NCI-H748 treated with DMSO at 0.1 percent for 48 hours (cell line): Measurements from ENCODE around the gene FXR2.
"Not testable (repeated sequence)": the region's sequence is repeated elsewhere in the genome, so short reads cannot be mapped to it uniquely, and the experiment has no call there.

Experiments
- DNase-seq: peaks from one replicate; lab custom pipeline; 2025; lab: John Stamatoyannopoulos, UW

The FXR2 gene

DNA sequence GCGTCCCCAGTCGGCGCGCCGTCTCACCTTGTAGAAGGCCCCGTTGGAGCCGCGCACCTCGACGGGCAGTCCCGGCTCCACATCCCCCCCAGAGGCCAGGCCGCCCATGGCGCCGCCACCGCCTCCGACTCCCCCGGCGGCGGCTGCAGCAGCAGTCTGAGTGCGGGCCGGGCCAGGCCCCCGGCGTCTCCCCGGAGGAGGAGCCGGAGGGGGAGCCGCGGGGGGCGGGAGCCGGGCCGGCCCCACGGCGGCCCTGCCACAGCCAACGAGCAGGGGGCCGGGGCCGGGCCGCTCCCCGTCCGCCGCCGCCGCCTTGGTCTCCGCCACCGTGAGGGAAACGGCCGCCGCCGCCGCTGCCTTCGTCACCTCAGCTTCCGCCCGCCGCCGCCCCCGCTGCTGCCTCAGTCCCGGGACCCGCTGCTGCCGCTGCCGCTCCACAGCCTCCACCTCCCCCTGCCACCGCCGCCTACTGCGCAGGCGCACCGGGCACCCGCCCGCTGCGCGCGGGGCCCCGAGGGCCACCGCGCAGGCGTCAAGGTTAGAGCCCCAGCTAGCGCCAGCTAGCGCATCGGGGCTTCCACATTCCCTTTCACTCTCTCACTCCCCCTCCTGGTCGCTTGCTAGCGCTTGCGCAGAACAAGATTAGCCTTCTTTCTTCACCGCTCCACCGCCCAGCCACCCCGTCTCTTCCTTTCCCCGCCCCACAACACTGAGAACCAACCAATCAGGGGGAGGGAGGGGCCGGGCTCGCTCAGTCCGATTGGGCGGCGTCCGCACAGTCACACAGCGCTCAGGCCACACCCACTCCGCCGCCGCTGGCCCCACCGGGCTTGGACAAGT lies at the start of gene FXR2:
Gene FXR2, minus strand, starts transcription at position 473 of the 840 bp plus-strand sequence. Its CDS starts 365 bp downstream, at position 108.
- DNase-seq = peak; percentile 100

DNA sequence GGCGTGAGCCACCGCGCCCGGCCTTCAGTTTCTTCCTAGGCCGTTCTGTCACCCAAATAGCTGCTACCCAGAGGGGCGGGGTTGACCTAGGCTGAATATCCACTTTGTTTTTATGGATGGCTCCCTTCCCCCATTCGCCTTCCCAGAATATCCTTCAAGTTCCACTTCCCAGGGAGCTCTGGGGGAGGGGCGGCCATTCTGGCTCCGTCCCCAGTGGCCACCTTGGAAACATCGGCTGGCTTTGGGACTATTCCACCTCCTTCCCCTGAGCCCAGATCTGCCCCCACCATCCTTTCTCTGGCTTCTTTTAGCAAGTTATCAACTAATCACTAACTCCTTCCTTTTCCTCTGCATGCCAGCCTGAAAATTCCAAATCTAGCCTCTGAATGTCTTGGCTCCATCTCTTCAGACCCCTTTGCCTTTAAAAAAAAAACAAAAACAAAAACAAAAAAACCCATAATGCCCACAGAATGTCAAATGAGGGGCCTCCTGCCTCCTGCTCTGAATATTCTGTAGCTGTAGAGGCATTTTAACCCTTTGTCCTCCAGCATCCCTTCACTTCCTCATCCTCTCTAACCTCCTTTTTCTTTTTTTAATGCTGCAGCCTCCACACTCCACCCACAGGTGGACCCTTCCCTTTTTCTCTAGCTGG lies 42.4 kb upstream of the FXR2 start:
- DNase-seq = no peak

DNA sequence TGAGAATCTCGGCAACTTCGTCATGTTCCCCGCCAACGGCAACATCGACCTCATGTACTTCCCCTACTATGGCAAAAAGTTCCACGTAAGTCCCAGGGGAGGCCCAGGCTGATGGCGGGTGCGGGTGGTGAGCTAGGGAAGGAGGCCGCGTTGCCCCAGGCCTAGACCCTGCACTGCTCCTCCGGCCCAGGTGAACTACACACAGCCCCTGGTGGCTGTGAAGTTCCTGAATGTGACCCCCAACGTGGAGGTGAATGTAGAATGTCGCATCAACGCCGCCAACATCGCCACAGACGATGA lies 40.8 kb upstream of the FXR2 start:
- DNase-seq = no peak

DNA sequence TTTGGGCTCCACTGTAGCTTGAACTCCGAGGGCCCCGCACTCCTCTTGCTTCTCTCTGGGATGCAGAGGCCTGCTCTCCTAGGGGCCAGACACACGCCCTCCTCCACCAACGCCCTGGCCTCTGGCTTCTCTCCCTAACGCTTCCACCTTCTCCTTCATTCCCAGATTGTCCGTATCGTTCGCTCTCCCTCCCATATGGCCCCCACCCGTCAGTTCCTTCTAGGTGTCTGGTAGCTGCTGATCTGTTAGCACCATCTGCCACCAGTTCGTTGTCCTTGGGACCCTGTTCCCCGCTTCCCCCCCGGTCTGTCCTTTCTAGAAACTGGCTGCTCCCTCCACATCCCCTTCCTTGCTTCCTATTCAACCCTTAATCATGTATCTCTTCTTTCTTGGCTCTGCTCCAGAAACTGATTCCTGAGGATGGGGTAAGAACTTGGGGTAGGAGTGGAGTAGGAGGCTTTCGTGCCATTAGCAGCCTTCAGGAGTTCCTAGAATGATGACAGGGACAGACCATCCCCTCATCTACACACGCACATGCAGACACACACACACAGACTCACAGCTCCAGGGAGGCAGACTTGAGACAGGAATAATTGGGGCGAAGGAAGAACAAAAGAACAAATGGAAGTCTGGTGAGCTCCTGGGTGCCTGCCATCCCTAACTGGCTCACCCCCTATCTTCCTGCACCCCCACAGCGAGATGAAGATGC lies 40.3 kb upstream of the FXR2 start:
- no peak for DNase-seq

DNA sequence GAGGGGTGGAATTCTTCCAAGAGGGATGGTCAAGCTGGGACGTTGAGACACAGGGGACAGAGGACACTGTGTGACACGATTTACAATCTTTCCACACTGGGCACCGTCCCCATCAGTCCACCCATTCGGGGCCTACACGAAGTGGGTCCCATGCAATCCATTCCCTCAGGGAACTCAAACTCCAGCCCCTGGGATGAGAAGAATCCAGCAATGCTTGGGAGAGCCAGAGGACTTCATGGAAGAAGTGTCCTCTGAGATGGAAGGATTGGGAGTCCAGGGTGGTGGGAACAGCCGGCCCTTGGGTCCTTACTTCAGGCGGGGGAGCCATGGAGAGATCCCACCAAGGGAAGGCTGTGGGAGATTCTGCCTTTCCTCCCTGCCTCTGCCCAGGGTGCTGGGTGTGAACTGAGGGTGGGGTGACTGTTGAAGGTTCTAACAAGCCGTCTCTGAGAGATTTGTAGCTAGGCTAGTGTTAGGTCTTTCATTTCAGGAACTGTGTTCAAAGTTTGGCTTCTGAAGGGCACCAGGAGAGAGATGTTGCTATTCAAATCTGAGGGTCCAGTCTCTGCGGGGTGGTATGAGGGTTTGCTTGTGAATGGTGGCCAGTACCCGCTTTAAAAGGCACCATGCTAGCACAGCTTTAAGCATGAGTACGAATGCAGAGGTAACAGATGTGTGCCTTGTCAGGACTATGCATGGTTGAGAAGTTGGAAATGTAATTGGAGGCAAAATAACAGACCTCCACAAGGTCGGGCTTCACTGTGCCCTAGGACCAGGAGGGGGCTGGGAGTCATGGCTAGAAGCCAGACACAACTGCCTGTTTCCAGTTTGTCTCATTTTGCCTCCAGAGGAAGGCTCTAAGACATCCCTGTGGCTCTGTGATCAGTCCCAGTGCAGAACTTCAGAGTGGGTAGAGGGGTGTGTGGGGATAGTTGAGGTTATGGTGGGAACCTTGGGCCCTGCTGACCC lies 38.0 kb upstream of the FXR2 start:
- DNase-seq = no peak

DNA sequence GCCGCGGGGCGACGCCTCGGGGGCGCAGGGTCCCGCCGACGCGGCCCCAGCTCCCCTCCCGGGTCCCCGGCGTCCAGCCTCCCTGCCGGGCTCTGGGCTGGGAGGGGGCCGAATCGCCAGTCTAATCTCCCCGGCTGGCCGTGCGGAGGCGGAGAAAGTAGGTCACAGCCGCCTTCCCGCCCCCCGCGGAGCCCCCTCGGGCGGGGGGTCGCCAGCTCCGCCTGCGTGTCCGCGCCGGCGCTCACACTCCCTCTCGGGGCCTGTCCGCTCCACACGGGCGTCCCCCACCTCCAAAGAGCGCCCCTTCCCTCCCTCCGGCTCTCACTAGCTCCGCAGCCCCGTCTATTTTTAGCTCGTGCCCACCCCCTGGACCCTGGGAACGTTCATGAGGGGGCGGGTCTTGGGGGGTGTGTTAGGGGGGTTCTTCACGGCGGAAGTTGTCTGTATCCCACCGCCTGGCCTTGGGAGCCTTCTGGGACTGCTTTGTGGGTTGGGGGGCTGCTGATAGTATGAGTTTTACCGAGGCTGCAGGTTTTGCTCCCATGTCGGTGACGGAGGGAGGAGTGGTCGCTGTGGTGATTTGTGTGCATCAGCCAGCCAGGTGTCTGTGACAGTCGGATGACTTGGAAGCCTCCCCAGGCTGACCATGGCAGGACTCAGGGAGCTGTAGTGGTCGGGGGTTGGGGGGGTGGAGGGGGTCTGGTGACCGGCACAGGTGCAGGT lies 37.1 kb upstream of the FXR2 start:
- DNase-seq = no peak

DNA sequence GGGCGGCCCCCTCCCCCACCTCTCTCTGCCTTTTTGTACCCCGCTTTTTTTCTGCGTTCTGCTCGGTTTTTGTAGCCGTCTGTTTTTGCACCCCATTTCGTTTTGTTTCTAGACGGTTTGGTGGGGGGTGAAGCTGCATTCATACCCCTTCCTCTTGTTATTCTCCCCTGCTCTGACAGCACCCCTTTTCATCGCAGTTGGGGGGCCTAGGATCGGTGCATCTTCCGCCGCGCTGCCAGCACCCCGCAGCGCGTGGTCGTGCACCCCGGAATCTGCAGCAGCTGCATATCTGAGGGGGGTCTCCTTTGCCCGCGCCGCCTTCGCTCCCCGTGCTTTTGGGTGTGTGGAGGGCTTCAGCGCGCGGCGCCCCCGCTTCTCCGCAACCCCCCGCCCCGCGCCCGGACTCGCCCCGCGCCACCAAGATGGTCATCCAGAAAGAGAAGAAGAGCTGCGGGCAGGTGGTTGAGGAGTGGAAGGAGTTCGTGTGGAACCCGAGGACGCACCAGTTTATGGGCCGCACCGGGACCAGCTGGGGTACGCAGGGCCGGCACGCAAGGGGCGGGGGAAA lies 36.5 kb upstream of the FXR2 start:
- DNase-seq = no peak

DNA sequence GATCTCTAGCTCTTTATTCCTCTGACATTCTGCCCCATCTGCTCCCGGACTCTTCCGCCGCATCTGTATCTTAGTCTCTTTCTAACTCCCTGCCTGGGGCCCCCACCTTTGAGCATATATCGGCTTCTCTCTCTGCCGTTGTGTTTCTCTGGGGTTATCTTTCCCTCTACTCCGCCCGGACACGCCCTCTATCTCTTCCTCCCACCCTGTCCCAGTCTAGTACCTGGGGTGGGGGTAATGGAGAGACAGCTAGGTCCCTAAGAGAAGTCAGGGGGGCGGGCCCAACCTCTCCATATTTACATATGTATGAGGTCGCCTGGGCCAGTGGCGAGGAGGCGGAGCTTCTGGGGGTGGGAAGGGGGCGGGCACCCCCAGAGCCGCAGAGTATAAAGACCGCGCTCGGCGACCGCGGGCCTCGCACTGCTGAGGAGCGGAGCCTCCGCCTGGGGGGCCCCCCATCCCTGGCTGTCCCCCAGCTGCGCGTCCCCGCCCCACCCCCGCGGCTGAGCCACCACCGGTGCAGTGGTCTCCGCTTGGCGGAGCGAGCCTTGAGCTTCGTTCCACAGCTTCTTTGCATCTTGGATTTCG lies 35.9 kb upstream of the FXR2 start, which contains the start of gene ATP1B2:
Gene ATP1B2, plus strand, starts transcription at position 418 of the 588 bp plus-strand sequence. CDS start 593 bp downstream, outside the sequence.
- DNase-seq = peak; percentile 86

DNA sequence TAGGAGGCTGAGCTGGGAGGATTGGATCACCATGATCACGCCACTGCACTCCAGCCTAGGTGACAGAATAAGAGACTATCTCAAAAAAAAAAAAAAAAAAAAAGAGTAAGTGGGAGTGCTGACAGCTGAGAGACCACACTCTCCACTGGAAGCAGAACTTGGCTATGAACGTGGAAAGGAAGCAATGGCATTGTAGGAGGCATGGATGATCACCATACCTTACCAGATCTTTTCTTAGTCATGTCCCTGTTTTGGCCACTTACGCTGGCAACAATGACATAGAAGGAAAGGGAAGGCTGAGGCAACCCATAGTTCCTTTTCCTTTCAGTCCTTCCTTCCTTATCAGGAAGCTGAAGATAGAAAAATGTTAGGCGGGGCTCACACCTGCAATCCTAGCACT lies 32.3 kb upstream of the FXR2 start:
- DNase-seq = no peak

DNA sequence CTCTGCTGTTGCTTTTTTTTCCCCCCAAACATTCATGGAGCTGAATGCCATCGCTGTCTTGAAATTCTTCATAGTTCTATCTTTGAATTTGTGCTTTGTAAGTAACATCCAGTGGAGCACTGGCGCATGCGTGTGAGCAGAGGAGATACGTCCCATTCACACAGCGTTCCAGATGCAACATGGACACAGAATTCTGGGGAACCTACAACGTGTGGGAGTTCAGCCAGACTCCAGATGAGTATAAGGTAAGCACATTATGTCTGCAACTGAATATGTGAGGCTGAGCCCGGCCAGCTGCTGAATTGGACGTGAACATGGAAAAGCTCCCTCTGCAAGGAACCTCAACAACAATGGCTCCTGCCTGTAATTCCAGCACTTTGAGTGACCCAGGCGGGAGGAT lies 31.8 kb upstream of the FXR2 start:
- no peak for DNase-seq

DNA sequence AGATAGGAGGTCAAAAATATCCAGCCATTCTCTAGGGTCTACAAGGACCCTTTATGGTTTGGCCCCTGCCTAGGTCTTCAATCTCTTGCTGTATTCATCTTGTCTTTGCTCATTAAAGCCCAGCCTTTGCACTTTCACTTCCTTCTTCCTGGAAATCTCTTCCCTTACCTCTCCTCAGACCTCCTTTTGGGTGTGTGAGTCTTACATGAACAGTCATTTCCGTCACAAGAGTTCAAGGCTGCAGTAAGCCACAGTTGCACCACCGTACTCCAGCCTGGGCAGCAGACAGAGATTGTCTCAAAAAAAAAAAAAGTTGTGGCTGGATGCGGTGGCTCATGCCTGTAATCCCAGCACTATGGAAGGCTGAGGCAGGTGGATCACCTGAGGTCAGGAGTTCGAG lies 30.1 kb upstream of the FXR2 start:
- no peak for DNase-seq

DNA sequence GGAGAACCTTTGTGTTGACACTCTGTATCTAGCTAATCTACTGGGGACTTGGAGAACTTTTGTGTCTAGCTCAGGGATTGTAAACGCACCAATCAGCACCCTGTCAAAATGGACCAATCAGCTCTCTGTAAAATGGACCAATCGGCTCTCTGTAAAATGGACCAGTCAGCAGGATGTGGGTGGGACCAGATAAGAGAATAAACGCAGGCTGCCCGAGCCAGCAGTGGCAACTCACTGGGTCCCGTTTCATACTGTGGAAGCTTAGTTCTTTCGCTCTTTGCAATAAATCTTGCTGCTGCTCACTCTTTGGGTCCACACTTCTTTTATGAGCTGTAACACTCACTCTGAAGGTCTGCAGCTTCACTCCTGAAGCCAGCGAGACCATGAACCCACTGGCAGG lies 26.9 kb upstream of the FXR2 start:
- not testable (repeated sequence) for DNase-seq

DNA sequence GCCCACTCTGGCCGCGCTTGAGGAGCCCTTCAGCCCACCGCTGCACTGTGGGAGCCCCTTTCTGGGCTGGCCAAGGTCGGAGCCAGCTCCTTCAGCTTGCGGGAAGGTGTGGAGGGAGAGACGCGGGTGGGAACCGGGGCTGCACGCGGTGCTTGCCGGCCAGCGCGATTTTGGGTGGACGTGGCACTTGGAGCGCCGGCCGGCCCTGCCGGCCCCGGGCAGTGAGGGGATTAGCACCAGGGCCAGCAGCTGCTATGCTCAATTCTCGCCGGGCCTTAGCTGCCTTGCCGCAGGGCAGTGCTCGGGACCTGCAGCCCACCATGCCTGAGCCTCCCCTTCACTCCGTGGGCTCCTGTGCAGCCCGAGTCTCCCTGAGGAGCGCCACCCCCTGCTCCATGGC lies 26.1 kb upstream of the FXR2 start:
- no peak for DNase-seq

DNA sequence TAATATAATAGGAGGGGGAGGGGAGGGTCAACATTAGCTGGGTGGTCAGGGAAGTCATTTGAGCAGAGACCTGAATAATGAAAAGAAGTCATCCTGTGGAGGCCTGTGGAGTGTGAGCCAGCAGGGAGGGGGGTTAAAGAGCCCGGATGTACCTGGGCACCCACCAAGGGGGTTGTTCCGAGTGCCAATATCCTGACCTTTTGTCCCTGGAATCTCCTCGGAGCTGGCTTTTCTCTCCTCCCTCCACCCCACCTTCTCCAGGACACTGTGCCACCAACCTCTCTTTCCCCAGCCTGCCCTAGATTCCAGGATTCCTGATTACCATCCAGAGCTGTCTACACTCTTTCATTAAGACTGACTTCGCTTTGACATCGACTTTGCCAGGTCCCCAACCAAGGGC lies 21.5 kb upstream of the FXR2 start:
- no peak for DNase-seq

DNA sequence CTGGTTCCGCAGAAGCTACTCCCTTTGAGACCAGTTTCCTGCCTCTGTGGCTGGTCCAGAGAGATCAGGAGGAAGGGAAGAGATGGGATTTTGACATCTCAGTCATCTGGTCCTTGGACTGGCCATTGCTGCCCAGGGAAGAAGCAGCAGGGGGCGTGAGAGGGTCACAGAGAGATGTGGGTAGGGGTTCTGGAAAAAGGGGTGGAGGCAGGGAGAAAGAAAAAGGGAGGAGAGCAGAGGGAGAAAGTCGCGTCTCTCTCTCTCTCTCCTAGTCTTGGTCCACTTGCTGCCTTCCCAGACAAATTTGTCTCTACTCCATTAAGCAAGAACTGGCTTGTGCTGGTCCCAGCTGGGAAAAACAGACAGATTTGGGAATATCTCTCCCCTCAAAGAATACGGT lies 19.7 kb upstream of the FXR2 start:
- DNase-seq = no peak

DNA sequence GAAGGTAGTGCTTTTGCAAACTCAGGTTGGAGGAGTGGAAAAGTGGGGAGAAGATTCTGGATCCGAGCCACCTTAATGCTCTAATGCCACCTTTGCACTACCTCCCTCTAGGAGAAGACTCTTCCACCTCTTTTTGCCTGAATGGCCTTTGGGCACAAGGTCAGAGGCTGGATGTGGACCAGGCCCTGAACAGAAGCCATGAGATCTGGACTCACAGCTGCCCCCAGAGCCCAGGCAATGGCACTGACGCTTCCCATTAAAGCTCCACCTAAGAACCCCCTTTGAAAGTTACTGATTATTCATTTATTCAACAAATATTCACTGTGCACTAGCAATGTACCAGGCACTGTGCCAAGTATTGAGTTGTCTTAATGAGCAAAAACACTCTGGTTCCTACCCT lies 18.4 kb upstream of the FXR2 start:
- DNase-seq = no peak

DNA sequence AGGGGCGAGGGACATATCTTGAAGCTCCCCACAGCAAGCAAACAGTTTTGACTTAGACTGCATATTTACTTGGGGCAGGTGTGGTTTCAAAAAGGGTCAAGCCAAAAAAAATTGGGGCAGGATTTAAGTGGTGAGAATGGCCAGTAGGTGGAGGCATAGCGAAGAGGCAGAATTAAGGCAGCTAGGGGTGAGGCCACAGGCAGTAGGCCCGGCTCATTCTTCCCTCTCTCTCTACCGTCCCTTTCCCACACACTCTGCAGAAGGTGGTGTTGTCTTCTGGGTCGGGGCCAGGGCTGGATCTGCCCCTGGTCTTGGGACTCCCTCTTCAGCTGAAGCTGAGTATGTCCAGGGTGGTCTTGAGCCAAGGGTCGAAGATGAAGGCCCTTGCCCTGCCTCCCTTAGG lies 17.8 kb upstream of the FXR2 start:
- peak; percentile 16 for DNase-seq

DNA sequence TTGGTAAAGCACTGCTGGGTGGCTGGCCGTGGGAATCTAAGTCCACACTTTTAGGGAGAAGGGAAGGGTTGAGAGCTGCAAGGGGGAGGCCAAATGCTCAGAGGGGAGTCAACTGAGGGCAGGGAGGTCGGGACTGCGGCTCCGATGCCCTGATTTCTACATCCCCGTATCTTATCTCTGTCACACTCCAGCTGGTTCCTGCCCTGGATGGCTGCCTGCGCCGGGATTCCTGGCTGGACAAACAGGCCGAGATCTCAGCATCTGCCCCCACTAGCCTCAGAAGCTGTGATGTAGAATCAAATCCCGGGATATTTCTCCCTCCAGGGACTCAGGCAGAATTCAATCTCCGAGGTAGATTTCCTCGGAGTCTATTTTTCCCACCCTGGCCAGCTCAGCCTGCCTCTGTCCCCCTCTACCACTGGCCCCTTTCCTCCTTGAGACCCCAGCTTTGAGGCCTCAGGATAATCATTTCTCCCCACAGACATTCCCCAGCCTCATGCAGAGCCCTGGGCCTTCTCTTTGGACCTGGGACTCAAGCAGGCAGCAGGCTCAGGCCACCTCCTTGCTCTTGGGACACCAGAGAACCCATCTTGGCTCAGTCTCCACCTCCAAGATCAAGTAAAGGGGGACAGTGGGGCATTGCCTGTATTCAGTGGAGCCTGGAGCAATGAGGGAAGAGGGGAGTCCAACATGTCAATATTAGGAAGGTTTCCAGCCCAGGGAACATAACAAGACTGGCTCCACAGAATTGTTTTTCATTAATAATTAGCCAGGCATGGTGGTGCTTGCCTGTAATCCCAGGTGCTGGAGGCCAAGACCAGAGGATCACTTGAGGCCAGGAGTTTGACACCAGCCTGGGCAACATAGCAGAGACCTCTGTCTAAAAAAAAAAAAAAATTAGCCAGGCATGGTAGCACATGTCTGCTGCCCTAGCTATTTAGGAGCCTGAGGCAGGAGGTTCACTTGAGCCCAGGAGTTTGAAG lies 17.0 kb upstream of the FXR2 start:
- no peak for DNase-seq

DNA sequence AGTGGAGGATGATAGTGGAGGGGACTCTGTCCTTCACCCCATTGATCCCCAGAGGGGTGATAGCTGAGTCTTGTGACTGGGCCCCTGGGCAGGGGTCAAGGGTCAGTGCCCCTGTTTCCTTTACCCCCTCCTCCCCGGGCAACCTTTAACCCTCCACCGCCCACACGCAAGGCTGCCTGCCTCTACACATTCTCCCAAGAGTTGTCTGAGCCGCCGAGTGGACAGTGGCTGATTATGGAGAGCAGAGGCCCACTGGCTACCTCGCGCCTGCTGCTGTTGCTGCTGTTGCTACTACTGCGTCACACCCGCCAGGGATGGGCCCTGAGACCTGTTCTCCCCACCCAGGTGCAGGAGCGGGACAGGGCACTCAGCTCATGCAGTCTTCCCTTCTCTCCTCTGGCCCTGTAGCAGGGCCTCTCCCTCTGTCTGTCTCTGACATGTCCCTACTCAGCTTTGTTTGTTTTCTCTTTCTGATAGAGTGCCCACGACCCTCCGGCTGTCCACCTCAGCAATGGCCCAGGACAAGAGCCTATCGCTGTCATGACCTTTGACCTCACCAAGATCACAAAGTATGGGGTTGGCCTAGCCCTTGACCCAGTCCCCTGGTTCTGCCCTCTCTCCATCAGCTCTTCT lies 15.4 kb upstream of the FXR2 start, which contains the start of gene SHBG:
Gene SHBG, plus strand, starts transcription at position 197 of the 633 bp plus-strand sequence. Its CDS starts 38 bp downstream, at position 235.
- no peak for DNase-seq
